Mesendoderm (in vitro differentiated cells): Measurements from ENCODE around the gene TUBD1.
"Not testable (repeated sequence)": the region's sequence is repeated elsewhere in the genome, so short reads cannot be mapped to it uniquely, and the experiment has no call there.

ENCODE experiments used
- DNase-seq: peaks from one replicate; pipeline ENCODE4 v3.0.0; 2013
- H2AK5ac ChIP-seq: 2 replicates; pipeline ENCODE4 v1.6.1; 2013; ENCODE audit warnings: low read length, inconsistent platforms
- H2BK120ac ChIP-seq: 2 replicates; pipeline ENCODE4 v1.6.1; 2013; ENCODE audit warnings: low read depth, mild to moderate bottlenecking, low read length, moderate library complexity, mixed read lengths
- H2BK15ac ChIP-seq: replicated peaks from 2 replicates; pipeline ENCODE4 v1.6.1; 2013; ENCODE audit warnings: low read depth, mild to moderate bottlenecking, moderate library complexity
- H2BK5ac ChIP-seq: 2 replicates; pipeline ENCODE4 v1.6.1; 2013; ENCODE audit warnings: low read length, inconsistent platforms
- H3K18ac ChIP-seq: 2 replicates; pipeline ENCODE4 v1.6.1; 2013; ENCODE audit warnings: mild to moderate bottlenecking, low read length, mixed read lengths
- H3K23ac ChIP-seq: one replicate; pipeline ENCODE4 v1.6.1; 2013; ENCODE audit warnings: low read length
- H3K27ac ChIP-seq: 2 replicates; pipeline ENCODE4 v1.5.1; 2013; ENCODE audit warnings: low read depth, mild to moderate bottlenecking, inconsistent platforms, low read length, moderate library complexity
- H3K27me3 ChIP-seq: 2 replicates; pipeline ENCODE4 v1.6.1; 2013; ENCODE audit warnings: low read length, control low read depth, mild to moderate bottlenecking, inconsistent platforms; ENCODE audit not compliant: insufficient read depth, poor library complexity
- H3K36me3 ChIP-seq: 2 replicates; pipeline ENCODE4 v1.6.1; 2013; ENCODE audit warnings: low read length, inconsistent platforms; ENCODE audit not compliant: control insufficient read depth, insufficient read depth
- H3K4ac ChIP-seq: one replicate; pipeline ENCODE4 v1.6.1; 2013; ENCODE audit warnings: low read depth, mild to moderate bottlenecking, low read length, moderate library complexity
- H3K4me1 ChIP-seq: 2 replicates; pipeline ENCODE4 v1.6.1; 2013; ENCODE audit warnings: low read depth, low read length, inconsistent platforms; ENCODE audit not compliant: control insufficient read depth
- H3K4me2 ChIP-seq: 2 replicates; pipeline ENCODE4 v1.6.1; 2013; ENCODE audit warnings: low read length
- H3K4me3 ChIP-seq: 2 replicates; pipeline ENCODE4 v1.5.1; 2013; ENCODE audit warnings: mild to moderate bottlenecking, low read length
- H3K56ac ChIP-seq: one replicate; pipeline ENCODE4 v1.6.1; 2013; ENCODE audit warnings: low read length
- H3K79me1 ChIP-seq: 2 replicates; pipeline ENCODE4 v1.6.1; 2013; ENCODE audit warnings: low read length, inconsistent platforms
- H3K79me2 ChIP-seq: 2 replicates; pipeline ENCODE4 v1.6.1; 2013; ENCODE audit warnings: mild to moderate bottlenecking, low read length; ENCODE audit not compliant: control insufficient read depth, insufficient read depth
- H3K9ac ChIP-seq: 2 replicates; pipeline ENCODE4 v1.6.1; 2013; ENCODE audit warnings: low read length, inconsistent platforms
- H4K5ac ChIP-seq: one replicate; pipeline ENCODE4 v1.6.1; 2013; ENCODE audit warnings: low read length
- H4K8ac ChIP-seq: one replicate; pipeline ENCODE4 v1.6.1; 2013; ENCODE audit warnings: low read depth, mild to moderate bottlenecking, control low read depth, low read length, moderate library complexity
- WGBS: extraction: QIAGEN DNeasy Blood & Tissue Kit; methylation state at CpG from one replicate; pipeline ENCODE4 v1.1.7; 2013; ENCODE audit warnings: low lambda C conversion rate, missing lambda C conversion rate; ENCODE audit not compliant: insufficient coverage; ENCODE audit errors: extremely low coverage; 5-methylcytosine and 5-hydroxymethylcytosine counted together

The TUBD1 gene

DNA sequence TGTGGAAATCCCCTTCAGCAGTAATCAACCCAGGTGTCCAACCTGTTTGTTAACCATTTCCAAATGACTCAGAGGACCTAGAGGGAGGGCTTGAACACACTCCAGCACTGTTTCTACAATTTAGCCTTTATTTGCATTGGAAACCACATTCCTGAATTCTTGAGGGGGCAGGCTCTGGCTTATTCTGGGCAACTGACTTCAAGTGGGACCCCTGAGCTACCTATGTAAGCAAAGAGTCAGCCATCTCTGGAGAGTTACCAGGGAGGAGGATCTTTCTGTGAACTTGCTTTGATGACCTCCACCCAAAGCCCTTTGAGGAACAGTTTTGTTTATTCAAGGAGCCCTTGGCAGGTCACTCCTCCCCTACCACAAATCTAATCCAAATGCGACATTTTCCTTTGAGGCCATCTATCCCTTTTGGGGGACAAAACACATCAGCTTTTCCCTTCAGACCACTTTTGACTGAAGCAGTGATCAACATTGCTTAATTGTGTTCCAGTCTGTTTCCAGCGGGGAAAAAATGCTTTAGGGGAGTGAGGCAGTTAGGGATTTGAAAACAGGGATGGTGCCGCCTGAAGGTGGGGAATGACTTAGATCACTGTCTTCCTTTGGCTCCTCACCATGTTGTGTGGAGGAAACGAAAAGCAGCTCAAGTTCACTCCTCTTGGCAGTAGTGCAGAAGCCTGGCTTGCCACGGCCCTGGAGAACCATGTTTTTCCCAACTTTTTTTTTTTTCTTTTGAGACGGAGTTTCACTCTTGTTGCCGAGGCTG is 46.2 kb downstream of the TUBD1 start:
- Histone ChIP-seq H4K5ac (no peak overlapping the region), H2BK120ac (no peak overlapping the region), H3K56ac (no peak overlapping the region), H4K8ac (no peak overlapping the region), H3K79me1 (no peaks in the 10 kb centered on the region), H2BK15ac (no peak overlapping the region), H3K4me1 (peaks cover 6% of the 10 kb centered on the region), H3K4me3 (no peak overlapping the region), H2AK5ac (no peak overlapping the region), H3K23ac (peak overlapping the region; percentile 35), H3K36me3 (no peaks in the 10 kb centered on the region), H3K79me2 (no peaks in the 10 kb centered on the region), H3K18ac (no peak overlapping the region), H3K4ac (no peak overlapping the region), H3K27me3 (no peaks in the 10 kb centered on the region), H3K4me2 (no peak overlapping the region), H2BK5ac (no peak overlapping the region), H3K27ac (no peak overlapping the region), H3K9ac (no peak overlapping the region)
- peak; percentile 43 for DNase-seq
- no CpG with 5 or more reads among the region's 7 CpGs for WGBS

- Histone ChIP-seq H3K23ac (no peak overlapping the region), H3K4me3 (no peak overlapping the region), H2BK15ac (no peak overlapping the region), H4K8ac (no peak overlapping the region), H3K9ac (no peak overlapping the region), H3K27me3 (no peaks in the 10 kb centered on the region), H3K36me3 (no peaks in the 10 kb centered on the region), H2BK120ac (no peak overlapping the region), H3K4me2 (no peak overlapping the region), H3K79me2 (peaks cover 2% of the 10 kb centered on the region), H4K5ac (no peak overlapping the region), H2BK5ac (no peak overlapping the region), H3K4ac (no peak overlapping the region), H2AK5ac (no peak overlapping the region), H3K4me1 (peaks cover 6% of the 10 kb centered on the region), H3K18ac (no peak overlapping the region), H3K27ac (no peak overlapping the region), H3K56ac (no peak overlapping the region), H3K79me1 (no peaks in the 10 kb centered on the region)
- peak; percentile 72 for DNase-seq
- no CpG with 5 or more reads among the region's 3 CpGs for WGBS
Observed at GRCh38 chr17:59845595-59846393, 46.9 kb downstream of the TUBD1 start.

DNA sequence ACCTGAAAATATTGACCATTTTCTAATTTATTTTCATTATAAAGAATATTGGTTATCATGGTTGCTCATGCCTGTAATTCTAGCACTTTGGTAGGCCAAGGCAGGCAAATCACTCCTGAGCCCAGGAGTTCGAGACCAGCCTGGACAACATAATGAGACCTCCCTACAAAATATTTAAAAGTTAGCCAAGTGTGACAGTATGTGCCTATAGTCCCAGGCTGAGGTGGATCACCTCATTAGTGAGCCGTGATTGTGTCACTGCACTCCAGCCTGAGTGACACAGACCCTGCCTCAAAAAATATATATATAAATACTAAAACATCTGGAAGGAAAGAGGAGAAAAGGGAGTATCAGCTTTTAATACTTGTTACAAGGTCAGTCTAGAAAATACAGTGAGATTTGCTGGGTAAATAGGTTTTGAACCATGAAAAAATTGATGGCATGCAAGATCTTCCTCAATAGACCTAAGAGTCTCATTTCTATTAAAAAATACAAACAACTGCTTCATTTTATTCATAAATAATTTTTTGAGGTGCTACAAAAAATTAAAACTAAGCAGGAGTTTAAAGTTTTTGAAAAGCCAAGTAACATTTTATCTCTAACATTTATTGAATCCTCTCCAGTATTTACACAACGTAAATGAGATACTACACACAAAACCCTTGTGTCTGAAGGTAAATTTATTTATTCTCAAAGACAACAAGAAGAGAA is 47.7 kb downstream of the TUBD1 start:
- H2BK15ac ChIP-seq: no peak overlapping the region
- no peak overlapping the region for H3K27ac ChIP-seq
- H3K56ac ChIP-seq: no peak overlapping the region
- no peak overlapping the region for H4K8ac ChIP-seq
- no peak overlapping the region for H3K4me3 ChIP-seq
- no peak overlapping the region for H3K4ac ChIP-seq
- no peak overlapping the region for H2BK120ac ChIP-seq
- no peaks in the 10 kb centered on the region for H3K36me3 ChIP-seq
- no peaks in the 10 kb centered on the region for H3K79me1 ChIP-seq
- H2AK5ac ChIP-seq: no peak overlapping the region
- H3K18ac ChIP-seq: no peak overlapping the region
- H3K4me2 ChIP-seq: no peak overlapping the region
- H4K5ac ChIP-seq: no peak overlapping the region
- DNase-seq: no peak
- H3K23ac ChIP-seq: no peak overlapping the region
- H3K79me2 ChIP-seq: peaks cover 6% of the 10 kb centered on the region
- H2BK5ac ChIP-seq: no peak overlapping the region
- peaks cover 6% of the 10 kb centered on the region for H3K4me1 ChIP-seq
- H3K27me3 ChIP-seq: no peaks in the 10 kb centered on the region
- H3K9ac ChIP-seq: no peak overlapping the region
- WGBS: no CpG with 5 or more reads among the region's 3 CpGs

DNA sequence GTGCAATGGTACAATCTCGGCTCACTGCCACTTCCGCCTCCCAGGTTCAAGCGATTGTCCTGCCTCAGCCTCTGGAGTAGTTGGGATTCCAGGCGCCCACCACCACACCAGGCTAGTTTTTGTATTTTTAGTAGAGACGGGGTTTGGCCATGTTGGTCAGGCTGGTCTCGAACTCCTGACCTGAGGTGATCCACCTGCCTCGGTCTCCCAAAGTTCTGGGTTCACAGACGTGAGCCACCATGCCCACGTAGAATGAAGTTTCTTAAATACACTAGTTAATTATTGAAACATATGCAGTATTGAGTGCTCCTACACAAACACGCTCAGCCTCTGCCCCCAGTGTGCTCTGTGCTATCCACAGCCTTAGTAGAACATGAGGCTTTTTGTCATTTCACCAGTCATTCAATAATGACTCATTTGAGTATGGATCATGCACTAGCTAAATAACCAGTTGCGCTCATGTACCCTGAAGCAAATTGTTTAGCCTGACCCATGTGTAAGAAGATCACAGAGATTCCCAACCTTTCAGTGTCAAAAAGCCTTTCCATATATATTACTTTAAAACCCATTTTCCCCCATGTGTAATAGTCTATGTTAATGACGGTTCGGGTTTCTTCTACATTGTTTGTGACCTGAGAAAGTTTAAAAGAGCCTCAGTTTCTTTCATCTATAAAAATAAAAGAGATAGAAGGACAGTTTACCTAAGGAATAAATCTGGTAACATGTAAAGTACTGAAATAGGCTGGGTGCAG is 49.7 kb downstream of the TUBD1 start:
- Histone ChIP-seq H3K4ac (no peak overlapping the region), H3K4me2 (no peak overlapping the region), H3K27me3 (no peaks in the 10 kb centered on the region), H3K4me3 (no peak overlapping the region), H3K18ac (no peak overlapping the region), H3K79me2 (peaks cover 22% of the 10 kb centered on the region), H2BK15ac (no peak overlapping the region), H3K27ac (no peak overlapping the region), H2BK5ac (no peak overlapping the region), H2BK120ac (no peak overlapping the region), H3K23ac (no peak overlapping the region), H3K9ac (no peak overlapping the region), H3K36me3 (no peaks in the 10 kb centered on the region), H3K4me1 (peaks cover 6% of the 10 kb centered on the region), H2AK5ac (no peak overlapping the region), H3K56ac (no peak overlapping the region), H3K79me1 (no peaks in the 10 kb centered on the region), H4K5ac (no peak overlapping the region), H4K8ac (no peak overlapping the region)
- peak; percentile 73 for DNase-seq
- no CpG with 5 or more reads among the region's 13 CpGs for WGBS

GRCh38 chr17:59841882-59842263 is 50.9 kb downstream of the TUBD1 start:
- H3K27me3 ChIP-seq, H3K18ac ChIP-seq, H4K5ac ChIP-seq, H3K27ac ChIP-seq, H3K4me1 ChIP-seq, H2BK120ac ChIP-seq, H3K56ac ChIP-seq, H4K8ac ChIP-seq, H3K4me3 ChIP-seq, H3K9ac ChIP-seq, H2BK5ac ChIP-seq, H3K79me1 ChIP-seq, H2AK5ac ChIP-seq, H2BK15ac ChIP-seq, H3K23ac ChIP-seq, DNase-seq, H3K4me2 ChIP-seq, H3K36me3 ChIP-seq, H3K4ac ChIP-seq: not testable (repeated sequence)
- no CpG with 5 or more reads among the region's 4 CpGs for WGBS
- H3K79me2 ChIP-seq: peaks cover 23% of the 10 kb centered on the region
